OCI-LY1 (cell line): ENCODE data around the gene PCNP.

Experiments used
- H2AFZ ChIP-seq: fragments of 200-600 bp; sonication (generic), shearing (Covaris generic); 2 replicates; pipeline ENCODE4 v1.6.0; 2014; ENCODE audit warnings: antibody characterized with exemption, mild to moderate bottlenecking, low read length
- H3F3A ChIP-seq: fragments of 200-600 bp; sonication (generic), shearing (Covaris generic); 2 replicates; pipeline ENCODE4 v1.6.0; 2014; ENCODE audit warnings: mild to moderate bottlenecking, antibody characterized with exemption, low read length, moderate library complexity; ENCODE audit not compliant: insufficient read depth
- H3K27ac ChIP-seq: fragments of 200-600 bp; sonication (generic); 2 replicates; pipeline ENCODE4 v1.5.1; 2014; ENCODE audit warnings: low read length, mixed run types, mild to moderate bottlenecking, low read depth; ENCODE audit not compliant: poor library complexity, severe bottlenecking
- H3K27me3 ChIP-seq: fragments of 200-600 bp; sonication (generic); 2 replicates; pipeline ENCODE4 v1.6.0; 2014; ENCODE audit warnings: antibody characterized with exemption, mild to moderate bottlenecking, low read length, moderate library complexity; ENCODE audit not compliant: insufficient read depth
- H3K36me3 ChIP-seq: fragments of 200-600 bp; sonication (generic); 2 replicates; pipeline ENCODE4 v1.6.1; 2014; ENCODE audit warnings: mild to moderate bottlenecking, antibody characterized with exemption, low read length, moderate library complexity, mixed read lengths; ENCODE audit not compliant: insufficient read depth
- H3K4me1 ChIP-seq: fragments of 200-600 bp; sonication (generic); 2 replicates; pipeline ENCODE4 v1.5.1; 2014; ENCODE audit warnings: mild to moderate bottlenecking, low read length, moderate library complexity; ENCODE audit not compliant: insufficient read depth, severe bottlenecking
- H3K4me2 ChIP-seq: fragments of 200-600 bp; sonication (generic), shearing (Covaris generic); 2 replicates; pipeline ENCODE4 v1.6.1; 2014; ENCODE audit warnings: low read length
- H3K4me3 ChIP-seq: fragments of 200-600 bp; sonication (generic); 2 replicates; pipeline ENCODE4 v1.5.1; 2014; ENCODE audit warnings: low read length, low read depth, mild to moderate bottlenecking, mixed read lengths; ENCODE audit not compliant: poor library complexity, severe bottlenecking
- H3K79me2 ChIP-seq: fragments of 200-600 bp; shearing (Covaris generic); 2 replicates; pipeline ENCODE4 v1.6.1; 2016; ENCODE audit warnings: mixed run types, low read length, mixed read lengths; ENCODE audit not compliant: insufficient read depth
- H3K9ac ChIP-seq: fragments of 200-600 bp; sonication (generic), shearing (Covaris generic); 2 replicates; pipeline ENCODE4 v1.6.1; 2014; ENCODE audit warnings: mild to moderate bottlenecking, low read length, mixed read lengths
- H3K9me2 ChIP-seq: fragments of 200-600 bp; sonication (generic), shearing (Covaris generic); 2 replicates; pipeline ENCODE4 v1.6.1; 2014; ENCODE audit warnings: low read depth, mild to moderate bottlenecking, low read length, mixed read lengths
- H3K9me3 ChIP-seq: fragments of 200-600 bp; shearing (Covaris generic); 2 replicates; pipeline ENCODE4 v1.6.1; 2014; ENCODE audit warnings: low read length, mixed read lengths
- H4K20me1 ChIP-seq: fragments of 200-600 bp; sonication (generic), shearing (Covaris generic); 2 replicates; pipeline ENCODE4 v1.6.0; 2016; ENCODE audit warnings: mild to moderate bottlenecking, low read length; ENCODE audit not compliant: insufficient read depth
- CTCF ChIP-seq: fragments of 200-600 bp; sonication (generic), shearing (Covaris generic); IDR thresholded peaks from 2 replicates; pipeline ENCODE4 v1.5.1; 2017; ENCODE audit warnings: mild to moderate bottlenecking, antibody characterized with exemption, low read length, moderate library complexity, mixed read lengths
- EZH2 ChIP-seq: fragments of 200-600 bp; sonication (generic), shearing (Covaris generic); IDR thresholded peaks from 2 replicates; pipeline ENCODE4 v1.8.0; 2017; ENCODE audit warnings: borderline replicate concordance, mixed run types, mild to moderate bottlenecking, antibody characterized with exemption, low read length, moderate library complexity, mixed read lengths

The PCNP gene

GRCh38 chr3:101529816-101530685 is 43.9 kb upstream of the PCNP start:
- Histone ChIP-seq H3F3A (no peaks in the 10 kb centered on the region), H3K36me3 (no peaks in the 10 kb centered on the region), H3K4me2 (no peak overlapping the region), H3K79me2 (no peaks in the 10 kb centered on the region), H3K9me2 (no peaks in the 10 kb centered on the region), H4K20me1 (no peaks in the 10 kb centered on the region), H3K4me3 (no peak overlapping the region), H3K9me3 (peaks cover 11% of the 10 kb centered on the region), H2AFZ (no peak overlapping the region), H3K4me1 (no peaks in the 10 kb centered on the region), H3K27ac (no peak overlapping the region), H3K27me3 (no peaks in the 10 kb centered on the region), H3K9ac (no peak overlapping the region)
- no peak for TF ChIP-seq CTCF
- no peak for TF ChIP-seq EZH2

GRCh38 chr3:101530686-101531047 is 43.3 kb upstream of the PCNP start:
- no peak overlapping the region for H3K4me2 ChIP-seq

GRCh38 chr3:101531473-101532086 is 42.4 kb upstream of the PCNP start:
- Histone ChIP-seq H4K20me1 (no peaks in the 10 kb centered on the region), H3K27ac (no peak overlapping the region), H3K9me3 (peaks cover 11% of the 10 kb centered on the region), H3F3A (no peaks in the 10 kb centered on the region), H3K4me3 (no peak overlapping the region), H3K27me3 (no peaks in the 10 kb centered on the region; the same call in 1 of the 2 replicates), H3K9ac (no peak overlapping the region), H3K9me2 (no peaks in the 10 kb centered on the region), H3K4me1 (no peaks in the 10 kb centered on the region), H3K4me2 (no peak overlapping the region), H3K79me2 (no peaks in the 10 kb centered on the region), H2AFZ (no peak overlapping the region), H3K36me3 (no peaks in the 10 kb centered on the region)
- TF ChIP-seq CTCF (no peak), EZH2 (no peak)

More at GRCh38 chr3:101530686-101531047, 43.3 kb upstream of the PCNP start:
- Histone ChIP-seq H3K4me3 (no peak overlapping the region), H3K79me2 (no peaks in the 10 kb centered on the region), H3F3A (no peaks in the 10 kb centered on the region), H3K27ac (no peak overlapping the region), H3K4me1 (no peaks in the 10 kb centered on the region), H3K9ac (no peak overlapping the region), H3K9me3 (peaks cover 11% of the 10 kb centered on the region), H3K27me3 (no peaks in the 10 kb centered on the region; the same call in 1 of the 2 replicates), H4K20me1 (no peaks in the 10 kb centered on the region), H2AFZ (no peak overlapping the region), H3K36me3 (no peaks in the 10 kb centered on the region), H3K9me2 (no peaks in the 10 kb centered on the region)
- no peak for TF ChIP-seq EZH2
- no peak for TF ChIP-seq CTCF
